Activated CD4-positive, alpha-beta T cell treated with anti-CD3 and anti-CD28 coated beads for 48 hours (primary cell): ENCODE measurements around the gene EID2B.

Source experiments
- DNase-seq: peaks from one replicate; pipeline ENCODE4 v3.0.0-alpha.2; 2020

Gene EID2B

DNA sequence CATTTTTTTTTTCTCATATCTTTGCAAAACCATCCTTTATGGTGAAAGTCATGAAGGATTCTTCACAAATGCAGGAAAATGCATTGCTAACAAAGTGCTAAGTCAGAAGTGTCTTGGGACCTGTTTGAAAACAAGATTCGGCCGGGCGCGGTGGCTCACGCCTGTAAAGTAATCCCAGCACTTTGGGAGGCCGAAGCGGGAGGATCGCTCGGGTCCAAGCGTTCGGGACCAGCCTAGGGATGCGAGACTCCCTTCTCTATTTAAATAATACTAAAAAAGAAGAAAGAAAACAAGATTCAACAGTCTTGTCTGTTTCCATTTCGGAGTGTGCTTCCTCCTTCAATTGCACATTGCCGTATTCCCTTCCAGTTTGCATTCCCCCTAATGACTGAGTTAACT is 819 bp downstream of the EID2B start:
- no peak for DNase-seq

- DNase-seq, result no peak
Measured at GRCh38 chr19:39525205-39525604, 7.4 kb downstream of the EID2B start.

- no peak for DNase-seq
Measured at GRCh38 chr19:39524495-39524894, 8.2 kb downstream of the EID2B start.

DNA sequence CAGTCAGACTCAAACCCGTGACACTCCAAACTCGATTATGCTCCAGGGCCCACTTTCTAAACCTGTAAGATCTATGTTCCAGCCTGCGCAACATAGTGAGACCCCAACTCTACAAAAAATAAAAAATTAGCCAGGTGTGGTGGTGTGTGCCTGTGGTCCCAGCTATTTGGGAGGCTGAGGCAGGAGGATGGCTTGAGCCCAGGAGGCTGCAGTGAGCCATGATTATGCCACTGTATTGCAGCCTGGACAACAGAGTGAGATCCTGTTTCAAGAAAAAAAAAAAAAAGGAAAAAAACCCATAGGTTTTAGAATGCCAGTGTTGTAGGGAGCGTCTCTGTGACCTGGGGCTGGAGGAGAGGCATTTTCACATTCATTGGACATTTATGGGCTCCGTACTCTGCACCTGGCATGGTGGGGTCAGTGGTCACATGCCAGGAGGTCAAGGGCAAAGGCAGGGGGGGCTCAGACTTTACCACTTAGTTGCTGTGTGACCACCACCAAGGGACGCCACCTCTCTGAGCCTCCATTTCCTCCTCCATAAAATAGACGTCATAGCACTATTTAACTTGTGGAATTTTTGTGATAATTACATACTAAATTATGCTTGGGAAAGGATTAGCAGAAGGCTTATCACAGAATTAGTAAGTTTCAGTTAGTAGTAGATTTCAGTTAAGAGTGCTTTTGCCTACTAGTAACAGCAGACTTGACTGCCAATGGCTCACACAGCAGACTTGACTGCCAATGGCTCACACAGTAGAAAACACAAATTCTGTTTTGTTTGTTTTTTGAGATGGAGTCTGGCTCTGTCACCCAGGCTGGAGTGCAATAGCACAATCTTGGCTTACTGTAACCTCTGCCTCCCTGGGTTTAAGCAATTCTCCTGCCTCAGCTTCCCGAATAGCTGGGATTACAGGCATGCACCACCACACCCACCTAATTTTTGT is 11.8 kb downstream of the EID2B start:
- no peak for DNase-seq

DNA sequence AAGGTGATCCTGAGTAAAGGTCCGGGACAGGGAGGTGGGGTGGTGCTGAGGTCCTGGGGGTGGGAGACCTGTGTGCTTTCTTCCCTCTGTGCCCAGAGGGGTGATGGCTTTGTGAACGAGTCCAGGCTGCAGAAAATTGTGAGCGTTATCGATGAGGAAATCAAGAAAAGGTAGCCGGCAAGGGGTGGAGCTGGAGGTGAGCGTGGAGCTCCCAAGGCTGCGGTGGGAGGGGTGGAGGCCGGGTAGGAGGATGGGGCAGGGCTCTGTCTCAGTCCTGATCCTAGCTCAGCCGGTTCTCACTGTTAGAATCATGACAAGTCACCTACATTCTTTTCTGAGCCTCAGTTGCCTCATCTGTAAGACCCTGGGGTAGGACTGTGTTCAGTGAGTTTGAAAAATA is 13.7 kb downstream of the EID2B start:
- no peak for DNase-seq

GRCh38 chr19:39518458-39518857 is 14.2 kb downstream of the EID2B start:
- DNase-seq, result no peak

GRCh38 chr19:39517432-39517831 is 15.2 kb downstream of the EID2B start:
- DNase-seq, result no peak

DNA sequence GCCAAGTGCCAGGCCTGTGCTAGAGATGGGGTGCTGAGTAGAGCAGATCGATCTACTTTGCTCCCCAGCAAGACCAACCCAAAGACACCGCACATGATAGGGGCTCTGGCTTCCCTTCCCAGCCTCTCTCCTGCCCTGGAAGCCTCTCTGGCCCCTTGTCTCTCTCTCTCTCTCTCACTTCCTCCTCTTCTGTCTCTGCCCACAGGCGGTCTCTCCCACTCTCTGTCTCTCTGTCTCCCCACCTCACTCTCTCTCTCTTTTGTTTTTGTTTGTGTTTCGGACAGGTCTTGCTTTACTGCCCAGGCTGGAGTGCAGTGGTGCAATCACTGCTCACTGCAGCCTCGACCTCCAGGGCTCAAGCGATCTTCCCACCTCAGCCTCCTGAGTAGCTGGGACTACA is 16.4 kb downstream of the EID2B start:
- DNase-seq, result no peak

GRCh38 chr19:39515551-39516191 is 17.0 kb downstream of the EID2B start:
- DNase-seq, result no peak

DNA sequence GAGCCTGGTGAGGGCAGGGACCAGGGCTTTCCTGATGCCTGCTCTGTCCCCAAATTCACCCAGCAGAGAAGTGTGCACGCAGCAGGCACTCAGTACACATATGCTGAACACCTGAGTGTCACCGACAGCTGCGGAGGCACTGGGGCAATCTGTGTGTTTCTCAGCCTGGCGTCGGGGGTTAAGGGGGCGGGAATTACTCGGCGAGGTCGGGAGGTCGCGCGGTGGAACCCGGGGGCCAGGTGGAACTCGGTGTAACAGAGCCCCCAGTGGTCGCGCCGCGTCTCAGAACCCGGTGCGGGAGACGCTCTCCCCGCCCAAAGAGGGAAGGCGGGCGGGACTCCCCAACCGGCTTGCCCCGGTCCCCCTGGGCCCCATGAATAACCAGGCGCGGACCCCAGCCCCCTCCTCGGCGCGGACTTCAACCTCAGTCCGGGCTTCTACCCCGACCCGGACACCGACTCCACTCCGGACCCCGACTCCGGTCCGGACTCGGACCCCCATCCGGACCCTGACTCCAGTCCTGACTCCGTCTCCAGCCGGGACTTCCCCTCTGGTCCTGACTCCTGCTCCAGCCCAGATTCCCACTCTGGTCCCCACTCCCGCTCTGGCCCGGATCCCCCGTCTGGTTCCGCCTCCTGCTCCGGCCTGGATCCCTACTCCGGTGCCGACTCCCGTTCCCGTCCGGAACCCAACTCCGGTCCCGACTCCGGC is 17.7 kb downstream of the EID2B start, which contains the start of gene SELENOV:
Gene SELENOV, plus strand, starts transcription at position 300 of the 711 bp plus-strand sequence. Its CDS starts 74 bp downstream, at position 374.
- DNase-seq, result no peak

DNA sequence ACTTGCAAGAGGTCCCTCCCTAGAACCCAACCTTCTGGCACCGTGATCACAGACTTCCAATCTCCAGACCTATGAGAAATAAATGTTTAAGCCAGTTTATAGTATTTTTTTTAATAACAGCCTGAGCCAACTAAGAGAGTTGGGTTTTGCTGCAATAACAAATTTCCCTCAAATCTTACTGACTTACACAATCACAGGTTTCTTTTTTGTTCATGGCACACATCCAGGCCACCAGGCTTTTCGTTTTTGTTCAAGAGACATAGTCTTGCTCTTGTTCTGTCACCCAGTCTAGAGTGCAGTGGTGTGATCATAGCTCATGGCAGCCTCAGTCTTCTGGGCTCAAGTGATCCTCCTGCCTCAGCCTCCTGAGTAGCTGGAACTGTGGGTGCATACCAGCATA is 19.7 kb downstream of the EID2B start:
- no peak for DNase-seq

DNA sequence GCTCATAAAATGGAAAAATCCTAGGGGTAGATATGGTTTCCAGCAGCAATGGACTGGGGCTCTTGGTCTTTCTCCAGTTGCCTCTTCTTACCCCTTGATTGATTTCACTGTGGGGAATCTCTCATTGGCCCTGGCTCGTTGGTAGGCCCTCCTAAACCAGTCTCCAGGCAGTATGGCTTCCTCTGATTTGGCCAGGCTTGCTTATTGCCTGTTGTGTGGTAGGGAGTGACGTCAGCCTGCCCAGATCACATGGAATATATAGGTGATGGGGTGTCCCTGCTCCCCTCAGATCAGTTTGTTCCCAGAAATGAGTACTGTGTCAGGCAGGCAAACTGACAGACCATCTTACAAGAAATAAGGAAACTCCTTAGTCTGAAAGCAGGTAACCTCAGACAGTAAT is 23.4 kb downstream of the EID2B start:
- no peak for DNase-seq

DNA sequence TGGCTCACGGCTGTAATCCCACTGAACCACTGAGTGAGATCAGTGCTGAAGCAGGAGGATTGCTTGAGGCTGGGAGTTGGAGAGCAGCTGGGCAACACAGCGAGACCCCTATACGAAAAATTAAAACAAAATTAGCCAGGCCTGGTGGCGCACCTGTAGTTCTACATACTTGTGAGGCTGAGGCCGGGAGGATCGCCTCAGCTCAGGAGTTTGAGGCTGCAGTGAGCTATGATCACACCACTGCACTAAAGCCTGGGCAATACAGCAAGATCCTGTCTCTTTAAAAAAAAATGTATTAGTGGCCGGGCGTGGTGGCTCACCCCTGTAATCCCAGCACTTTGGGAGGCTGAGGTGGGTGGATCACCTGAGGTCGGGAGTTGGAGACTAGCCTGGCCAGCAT is 24.0 kb downstream of the EID2B start:
- no peak for DNase-seq

DNA sequence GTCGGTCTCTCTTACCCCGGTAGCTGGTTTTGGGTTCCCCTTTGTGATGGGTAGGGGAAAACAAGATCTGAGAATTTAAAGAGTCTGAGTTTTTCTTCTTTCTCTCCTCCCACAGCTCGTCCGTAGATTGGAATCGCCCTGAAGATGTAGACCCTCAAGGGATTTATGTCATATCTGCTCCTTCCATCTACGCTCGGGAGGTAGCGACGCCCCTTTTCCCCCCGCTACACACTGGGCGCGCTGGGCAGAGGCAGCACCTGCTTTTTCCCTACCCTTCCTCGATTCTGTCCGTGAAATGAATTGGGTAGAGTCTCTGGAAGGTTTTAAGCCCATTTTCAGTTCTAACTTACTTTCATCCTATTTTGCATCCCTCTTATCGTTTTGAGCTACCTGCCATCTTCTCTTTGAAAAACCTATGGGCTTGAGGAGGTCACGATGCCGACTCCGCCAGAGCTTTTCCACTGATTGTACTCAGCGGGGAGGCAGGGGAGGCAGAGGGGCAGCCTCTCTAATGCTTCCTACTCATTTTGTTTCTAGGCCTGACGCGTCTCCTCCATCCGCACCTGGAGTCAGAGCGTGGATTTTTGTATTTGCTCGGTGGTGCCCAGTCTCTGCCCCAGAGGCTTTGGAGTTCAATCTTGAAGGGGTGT is 24.8 kb downstream of the EID2B start:
- DNase-seq, result no peak

GRCh38 chr19:39506944-39507714 is 25.5 kb downstream of the EID2B start:
- DNase-seq, result peak; percentile 76

DNA sequence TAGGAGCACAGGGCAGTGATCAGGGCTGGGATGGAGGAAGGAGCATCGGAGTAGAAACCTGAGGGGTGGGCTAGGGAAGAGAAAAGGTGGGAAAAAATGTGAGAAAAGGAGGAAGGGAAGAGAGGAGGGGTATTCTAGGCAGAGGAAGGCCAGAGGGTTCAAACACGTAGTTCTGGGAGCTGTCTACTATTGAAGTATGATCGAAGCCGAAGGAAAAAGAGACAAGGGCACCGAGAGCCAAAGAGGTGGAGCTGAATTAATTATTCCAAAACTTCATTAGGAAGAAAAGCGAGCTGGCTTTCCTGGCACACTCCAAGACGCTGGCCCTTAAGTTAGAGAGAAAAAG is 26.1 kb downstream of the EID2B start:
- no peak for DNase-seq

DNA sequence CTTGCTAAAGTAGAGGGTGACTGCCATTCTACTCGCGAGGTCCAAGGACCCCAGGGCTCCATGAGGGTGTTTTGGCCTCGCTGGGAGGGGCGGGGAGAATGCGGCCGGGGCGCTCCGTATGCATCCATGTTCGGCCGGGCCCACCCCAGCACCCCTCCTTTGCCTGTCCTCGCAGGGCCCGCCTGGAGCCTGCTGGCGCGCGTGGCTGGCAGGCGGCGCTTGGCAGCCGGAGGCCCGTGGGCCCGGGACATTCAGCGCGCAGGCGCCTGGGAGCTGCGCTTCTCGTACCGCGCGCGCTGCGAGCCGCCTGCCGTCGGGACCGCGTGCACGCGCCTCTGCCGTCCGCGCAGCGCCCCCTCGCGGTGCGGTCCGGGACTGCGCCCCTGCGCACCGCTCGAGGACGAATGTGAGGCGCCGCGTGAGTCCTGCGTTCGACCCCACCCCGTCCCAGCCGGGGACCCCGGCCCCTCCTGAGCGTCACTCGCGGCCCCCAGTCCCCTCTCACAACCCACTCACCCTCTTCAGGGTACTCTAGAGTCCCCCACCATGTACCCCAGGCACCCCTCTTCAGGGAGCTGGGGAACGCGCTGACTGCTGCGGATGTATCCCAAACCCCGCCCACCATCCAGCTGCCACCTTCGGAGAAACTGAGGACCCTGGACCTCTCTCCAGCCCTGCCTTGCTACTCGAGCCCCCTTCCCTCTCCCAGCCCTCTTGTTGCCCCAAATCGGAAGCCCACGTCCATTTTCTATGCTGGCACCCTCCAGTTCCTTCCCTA is 29.8 kb downstream of the EID2B start:
- DNase-seq, result peak; percentile 86

DNA sequence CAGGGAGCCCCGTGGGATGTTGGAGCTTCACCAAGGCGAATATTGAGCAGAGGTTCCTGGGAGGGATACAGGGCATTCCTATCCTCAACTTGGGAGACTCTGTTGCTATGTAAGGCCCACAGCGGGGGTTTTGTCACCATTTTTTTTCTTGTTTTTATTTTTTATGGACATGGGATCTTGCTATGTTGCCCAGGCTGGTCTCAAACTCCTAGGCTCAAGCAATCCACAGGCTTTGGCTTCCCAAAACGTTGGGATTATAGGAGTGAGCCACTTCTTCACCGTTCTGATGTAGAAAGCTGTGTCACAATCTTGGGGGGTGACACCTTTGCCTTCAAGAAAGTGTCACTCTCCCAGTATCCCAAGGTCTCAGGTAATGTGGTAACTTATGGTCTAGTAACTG is 31.3 kb downstream of the EID2B start:
- DNase-seq, result no peak

DNA sequence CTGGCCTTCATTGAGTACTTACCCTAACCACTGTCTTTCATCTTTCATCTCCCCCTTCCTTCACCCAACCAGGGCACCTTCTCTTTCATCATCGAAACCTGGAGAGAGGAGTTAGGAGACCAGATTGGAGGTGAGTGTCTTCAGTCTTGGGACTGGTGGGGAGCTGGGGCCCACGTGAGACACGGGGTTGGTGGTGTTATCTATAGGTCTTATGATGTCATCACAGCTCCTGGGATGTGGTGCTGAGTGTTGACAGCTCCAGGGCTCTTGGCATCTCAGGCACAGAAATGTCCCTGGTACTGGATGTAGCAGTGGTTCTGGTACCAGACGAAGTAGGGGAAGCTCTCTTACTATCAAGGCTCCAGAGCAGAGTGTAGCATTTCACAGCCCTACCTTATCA is 32.1 kb downstream of the EID2B start:
- DNase-seq, result no peak

DNA sequence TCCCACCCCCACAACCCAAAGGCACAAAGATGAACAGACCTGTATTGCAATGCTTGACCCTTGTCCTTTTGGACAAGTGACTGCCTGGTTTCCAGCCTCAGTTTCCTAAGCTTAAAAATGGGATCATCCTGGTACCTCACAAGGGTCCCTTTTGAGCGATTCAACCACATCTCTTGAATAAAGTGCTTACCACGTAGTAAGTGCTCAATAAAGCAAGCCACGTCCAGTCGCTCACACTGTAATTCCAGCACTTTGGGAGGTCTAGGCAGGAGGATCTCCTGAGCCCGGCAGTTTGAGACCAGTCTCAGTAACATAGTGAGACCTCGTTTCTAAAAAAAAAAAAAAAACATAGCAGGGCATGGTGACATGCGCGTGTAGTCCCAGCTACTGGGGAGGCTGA is 32.7 kb downstream of the EID2B start:
- no peak for DNase-seq

- DNase-seq, result peak; percentile 42
Measured at GRCh38 chr19:39498798-39499642, 33.6 kb downstream of the EID2B start, which contains the start of gene DLL3. TSS of gene DLL3 (plus strand) at chr19:39498947. CDS start at chr19:39498975, 28 bp downstream.
